NOMO-1 (cell line): ENCODE measurements around the gene ADAMTS6.

Experiments
- DNase-seq, 2 experiments: peaks; one replicate each; lab custom pipeline; 2025; ENCODE audit not compliant: unreplicated experiment in 2 of 2; lab: John Stamatoyannopoulos, UW

The ADAMTS6 gene

GRCh38 chr5:65111961-65112658, 369.6 kb downstream of the ADAMTS6 start:
- DNase-seq: no peak

- DNase-seq: no peak
Observed at GRCh38 chr5:65108786-65109743, 372.7 kb downstream of the ADAMTS6 start.

GRCh38 chr5:65105301-65105700, 376.4 kb downstream of the ADAMTS6 start:
- DNase-seq: no peak

- DNase-seq: no peak
Observed at GRCh38 chr5:65104831-65105230, 376.9 kb downstream of the ADAMTS6 start.

- DNase-seq: no peak
Observed at GRCh38 chr5:65103756-65104440, 377.8 kb downstream of the ADAMTS6 start.

- peak; percentile 16 to 26 for DNase-seq
Observed at GRCh38 chr5:65102976-65103711, 378.6 kb downstream of the ADAMTS6 start.

GRCh38 chr5:65102371-65102975, 379.2 kb downstream of the ADAMTS6 start:
- DNase-seq: peak in 1 of 2 experiments; percentile 18

- no peak for DNase-seq
Observed at GRCh38 chr5:65101632-65102100, 380.1 kb downstream of the ADAMTS6 start.

GRCh38 chr5:65100911-65101631, 380.6 kb downstream of the ADAMTS6 start:
- no peak for DNase-seq
